HS-5 (cell line): ENCODE data around the gene MAP3K10.

Experiments used
- DNase-seq: peaks from one replicate; pipeline ENCODE4 v3.0.0-alpha.2; 2012; ENCODE audit warnings: low read depth

Gene MAP3K10

GRCh38 chr19:40249781-40250180 is 58.6 kb downstream of the MAP3K10 start:
- no peak for DNase-seq

GRCh38 chr19:40251244-40251643 is 60.0 kb downstream of the MAP3K10 start:
- no peak for DNase-seq

- DNase-seq = no peak
Measured at GRCh38 chr19:40251991-40252390, 60.8 kb downstream of the MAP3K10 start.

- DNase-seq = no peak
Measured at GRCh38 chr19:40252395-40252794, 61.2 kb downstream of the MAP3K10 start.

- no peak for DNase-seq
Measured at GRCh38 chr19:40253611-40254092, 62.4 kb downstream of the MAP3K10 start.

GRCh38 chr19:40254714-40255418 is 63.6 kb downstream of the MAP3K10 start:
- no peak for DNase-seq

GRCh38 chr19:40255619-40256166 is 64.5 kb downstream of the MAP3K10 start:
- DNase-seq = no peak

- DNase-seq = no peak
Measured at GRCh38 chr19:40256512-40256911, 65.3 kb downstream of the MAP3K10 start.

- DNase-seq = no peak
Measured at GRCh38 chr19:40257096-40257517, 65.9 kb downstream of the MAP3K10 start.

GRCh38 chr19:40261631-40262030 is 70.4 kb downstream of the MAP3K10 start:
- no peak for DNase-seq

GRCh38 chr19:40262422-40262821 is 71.2 kb downstream of the MAP3K10 start:
- no peak for DNase-seq

- no peak for DNase-seq
Measured at GRCh38 chr19:40263440-40264313, 72.5 kb downstream of the MAP3K10 start.

- DNase-seq = no peak
Measured at GRCh38 chr19:40264314-40265054, 73.3 kb downstream of the MAP3K10 start.
